Mucosa of stomach (tissue), 1 donor: ENCODE data around the gene ZHX3.
"Not testable (repeated sequence)": the region's sequence is repeated elsewhere in the genome, so short reads cannot be mapped to it uniquely, and the experiment has no call there.

Source experiments
- H3K27me3 ChIP-seq: one replicate; pipeline ENCODE4 v1.7.0; 2013; ENCODE audit warnings: mild to moderate bottlenecking, low read length; ENCODE audit not compliant: control insufficient read depth, insufficient read depth
- H3K36me3 ChIP-seq: one replicate; pipeline ENCODE4 v1.7.0; 2013; ENCODE audit warnings: low read length; ENCODE audit not compliant: control insufficient read depth, insufficient read depth
- H3K4me1 ChIP-seq: one replicate; pipeline ENCODE4 v1.7.0; 2013; ENCODE audit warnings: mild to moderate bottlenecking, low read length; ENCODE audit not compliant: control insufficient read depth, insufficient read depth
- H3K4me3 ChIP-seq: one replicate; pipeline ENCODE4 v1.7.0; 2013; ENCODE audit warnings: low read length
- H3K9ac ChIP-seq: one replicate; pipeline ENCODE4 v1.7.0; 2013; ENCODE audit warnings: mild to moderate bottlenecking, low read length, moderate library complexity
- H3K9me3 ChIP-seq: one replicate; pipeline ENCODE4 v1.7.0; 2013; ENCODE audit warnings: mild to moderate bottlenecking, low read length, moderate library complexity; ENCODE audit not compliant: control insufficient read depth
- donor health status: Pancreatic carcinoma.

The ZHX3 gene

GRCh38 chr20:41258474-41258873 lies 59.1 kb downstream of the ZHX3 start:
- Histone ChIP-seq H3K4me3 (no peak overlapping the region), H3K9me3 (no peaks in the 10 kb centered on the region), H3K36me3 (no peaks in the 10 kb centered on the region), H3K4me1 (peaks cover 4% of the 10 kb centered on the region), H3K9ac (no peak overlapping the region), H3K27me3 (no peaks in the 10 kb centered on the region)

- H3K36me3 ChIP-seq: no peaks in the 10 kb centered on the region
- H3K9me3 ChIP-seq: no peaks in the 10 kb centered on the region
- no peak overlapping the region for H3K9ac ChIP-seq
- no peak overlapping the region for H3K4me3 ChIP-seq
- no peaks in the 10 kb centered on the region for H3K4me1 ChIP-seq
- no peaks in the 10 kb centered on the region for H3K27me3 ChIP-seq
These were observed 61.0 kb downstream of the ZHX3 start for GRCh38 chr20:41256516-41256915.

GRCh38 chr20:41255655-41256054 lies 61.9 kb downstream of the ZHX3 start:
- Histone ChIP-seq H3K9ac (no peak overlapping the region), H3K36me3 (no peaks in the 10 kb centered on the region), H3K27me3 (no peaks in the 10 kb centered on the region), H3K4me3 (no peak overlapping the region), H3K9me3 (no peaks in the 10 kb centered on the region), H3K4me1 (no peaks in the 10 kb centered on the region)

- Histone ChIP-seq H3K36me3 (no peaks in the 10 kb centered on the region), H3K9ac (no peak overlapping the region), H3K27me3 (no peaks in the 10 kb centered on the region), H3K4me1 (peaks cover 17% of the 10 kb centered on the region), H3K9me3 (no peaks in the 10 kb centered on the region), H3K4me3 (no peak overlapping the region)
These were observed 67.9 kb downstream of the ZHX3 start for GRCh38 chr20:41249411-41250281.

GRCh38 chr20:41248368-41249024 lies 69.0 kb downstream of the ZHX3 start:
- no peak overlapping the region for H3K9ac ChIP-seq

GRCh38 chr20:41247523-41248367 lies 69.8 kb downstream of the ZHX3 start:
- Histone ChIP-seq H3K4me1 (peaks cover 17% of the 10 kb centered on the region), H3K9ac (no peak overlapping the region), H3K9me3 (no peaks in the 10 kb centered on the region), H3K27me3 (no peaks in the 10 kb centered on the region), H3K36me3 (no peaks in the 10 kb centered on the region), H3K4me3 (no peak overlapping the region)

More at GRCh38 chr20:41248368-41249024, 69.0 kb downstream of the ZHX3 start:
- no peaks in the 10 kb centered on the region for H3K27me3 ChIP-seq
- H3K36me3 ChIP-seq: no peaks in the 10 kb centered on the region
- peaks cover 17% of the 10 kb centered on the region for H3K4me1 ChIP-seq
- H3K9me3 ChIP-seq: no peaks in the 10 kb centered on the region
- no peak overlapping the region for H3K4me3 ChIP-seq

- no peaks in the 10 kb centered on the region for H3K36me3 ChIP-seq
These were observed 72.3 kb downstream of the ZHX3 start for GRCh38 chr20:41245086-41245707.

GRCh38 chr20:41242807-41243206 lies 74.7 kb downstream of the ZHX3 start:
- Histone ChIP-seq H3K4me3 (no peak overlapping the region), H3K36me3 (no peaks in the 10 kb centered on the region), H3K27me3 (no peaks in the 10 kb centered on the region), H3K9me3 (no peaks in the 10 kb centered on the region), H3K9ac (no peak overlapping the region), H3K4me1 (peaks cover 10% of the 10 kb centered on the region)

More at GRCh38 chr20:41245086-41245707, 72.3 kb downstream of the ZHX3 start:
- Histone ChIP-seq H3K4me1 (peaks cover 15% of the 10 kb centered on the region), H3K4me3 (no peak overlapping the region), H3K27me3 (no peaks in the 10 kb centered on the region), H3K9me3 (no peaks in the 10 kb centered on the region), H3K9ac (no peak overlapping the region)

- no peak overlapping the region for H3K9ac ChIP-seq
- H3K4me3 ChIP-seq: no peak overlapping the region
- H3K36me3 ChIP-seq: no peaks in the 10 kb centered on the region
- H3K27me3 ChIP-seq: no peaks in the 10 kb centered on the region
- peaks cover 10% of the 10 kb centered on the region for H3K4me1 ChIP-seq
- no peaks in the 10 kb centered on the region for H3K9me3 ChIP-seq
These were observed 75.2 kb downstream of the ZHX3 start for GRCh38 chr20:41242352-41242751.

- peaks cover 19% of the 10 kb centered on the region for H3K4me1 ChIP-seq
- not testable (repeated sequence) for H3K9me3 ChIP-seq, H3K36me3 ChIP-seq, H3K4me3 ChIP-seq, H3K27me3 ChIP-seq, H3K9ac ChIP-seq
These were observed 80.3 kb downstream of the ZHX3 start for GRCh38 chr20:41237233-41237632.

GRCh38 chr20:41236818-41237217 lies 80.7 kb downstream of the ZHX3 start:
- not testable (repeated sequence) for H3K9ac ChIP-seq, H3K4me3 ChIP-seq, H3K9me3 ChIP-seq, H3K36me3 ChIP-seq, H3K27me3 ChIP-seq
- H3K4me1 ChIP-seq: peaks cover 23% of the 10 kb centered on the region
